Activated B cell treated with CpG ODN at 0.5 μM for 24 hours (primary cell): ENCODE measurements around the gene RASSF3. TPM values are rescaled to one million over a fixed set of nuclear protein-coding genes. Genes with fewer than 3 reads are reported as not detected.

Source experiments
- ATAC-seq: fragments of 200-7000 bp; cut with Tn5 transposase; one replicate; pipeline ENCODE4 v1.10.0; 2021; ENCODE audit warnings: low read depth, mild to moderate bottlenecking, moderate library complexity
- CTCF ChIA-PET: fragments of 350-600 bp; sonication (Branson Sonifier 250); formaldehyde crosslinking; loops from one replicate; lab custom pipeline; 2021; ENCODE audit warnings: antibody characterized with exemption; lab: Charles Lee
- POLR2A ChIA-PET: fragments of 350-600 bp; sonication (Branson Sonifier 250); formaldehyde crosslinking; loops from one replicate; lab custom pipeline; 2021; ENCODE audit warnings: antibody characterized with exemption; lab: Charles Lee
- DNase-seq: peaks from one replicate; pipeline ENCODE4 v3.0.0; 2022
- H3K27ac Mint-ChIP-seq: one replicate; pipeline ENCODE4 v1.8.0; 2020; ENCODE audit warnings: mixed read lengths
- H3K27me3 Mint-ChIP-seq: one replicate; pipeline ENCODE4 v1.8.0; 2021; ENCODE audit warnings: mixed read lengths
- H3K36me3 Mint-ChIP-seq: one replicate; pipeline ENCODE4 v1.8.0; 2021; ENCODE audit warnings: low read depth, mixed read lengths
- H3K4me1 Mint-ChIP-seq: one replicate; pipeline ENCODE4 v1.8.0; 2021; ENCODE audit warnings: mixed read lengths
- H3K4me3 Mint-ChIP-seq: one replicate; pipeline ENCODE4 v1.8.0; 2020; ENCODE audit warnings: mild to moderate bottlenecking, mixed read lengths
- H3K9me3 Mint-ChIP-seq: one replicate; pipeline ENCODE4 v1.8.0; 2020; ENCODE audit warnings: mixed read lengths
- intact Hi-C: fragments of 100-400 bp; cut with micrococcal nuclease; formaldehyde crosslinking; loops from one replicate; pipeline ENCODE4 v1.15.1; 2024
- total RNA-seq: library from RNA; stranded (reverse); gene quantifications from 2 replicates; pipeline ENCODE4 v1.2.3, GENCODE V29; 2022
- TF ChIP-seq, protein P1 (sequence below): fragments of 200-600 bp; IDR thresholded peaks from one replicate; pipeline ENCODE4 v1.8.0; 2022; ENCODE audit warnings: antibody characterized with exemption, mild to moderate bottlenecking

The RASSF3 gene
- total RNA-seq, 1 donor from 2014 or later = 95.7 TPM

DNA sequence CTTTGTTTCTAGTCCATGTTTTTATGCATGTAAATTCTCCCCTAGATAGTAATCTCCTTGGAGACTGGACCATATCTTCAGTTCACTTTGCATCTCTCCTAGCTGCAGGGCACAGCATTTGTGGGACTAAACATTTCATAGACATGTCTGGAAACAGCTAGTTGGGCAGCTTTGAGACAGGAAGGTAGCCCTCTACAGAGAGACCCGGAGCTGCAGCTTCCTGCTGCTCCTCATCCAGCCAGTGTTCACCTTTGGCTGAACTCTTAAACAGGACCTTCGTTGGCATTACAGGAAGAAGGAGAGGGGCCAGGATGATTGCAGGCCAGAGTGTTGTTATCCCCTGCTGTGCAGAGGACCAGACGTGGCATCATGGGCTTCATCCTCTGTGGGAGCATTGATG lies 96.0 kb downstream of the RASSF3 start:
- no peak overlapping the region for H3K27ac Mint-ChIP-seq

DNA sequence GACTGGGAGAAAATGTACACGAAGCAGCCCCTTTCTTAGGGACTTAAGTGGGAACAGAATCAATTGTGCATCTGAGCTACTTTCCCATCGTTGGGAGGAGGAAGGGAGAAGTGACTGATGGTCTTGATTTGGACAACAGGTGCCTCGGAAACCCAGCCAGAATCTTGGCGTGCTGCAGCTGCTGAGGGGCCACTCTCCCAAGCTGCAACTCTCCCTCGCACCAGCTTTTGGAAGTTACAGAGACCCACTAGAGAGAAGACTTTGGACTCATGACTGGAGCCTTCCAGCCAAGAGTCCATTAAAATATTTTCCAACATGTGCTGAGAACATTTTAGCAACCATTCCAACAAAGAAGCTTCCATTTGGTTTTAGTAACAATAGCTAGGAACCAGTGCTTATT lies 96.6 kb downstream of the RASSF3 start:
- CTCF ChIA-PET = interaction anchor here (3.1 kb wide), 1 partner anchor 9 kb away, joined by 12 read pairs; no protein-coding TSS in a partner anchor
- H3K27me3 Mint-ChIP-seq = no peaks in the 10 kb centered on the region
- H3K4me3 Mint-ChIP-seq = no peak overlapping the region
- intact Hi-C loops = no loop called here
- no peaks in the 10 kb centered on the region for H3K9me3 Mint-ChIP-seq
- H3K4me1 Mint-ChIP-seq = peaks cover 2% of the 10 kb centered on the region
- TF ChIP-seq, protein P1, sequence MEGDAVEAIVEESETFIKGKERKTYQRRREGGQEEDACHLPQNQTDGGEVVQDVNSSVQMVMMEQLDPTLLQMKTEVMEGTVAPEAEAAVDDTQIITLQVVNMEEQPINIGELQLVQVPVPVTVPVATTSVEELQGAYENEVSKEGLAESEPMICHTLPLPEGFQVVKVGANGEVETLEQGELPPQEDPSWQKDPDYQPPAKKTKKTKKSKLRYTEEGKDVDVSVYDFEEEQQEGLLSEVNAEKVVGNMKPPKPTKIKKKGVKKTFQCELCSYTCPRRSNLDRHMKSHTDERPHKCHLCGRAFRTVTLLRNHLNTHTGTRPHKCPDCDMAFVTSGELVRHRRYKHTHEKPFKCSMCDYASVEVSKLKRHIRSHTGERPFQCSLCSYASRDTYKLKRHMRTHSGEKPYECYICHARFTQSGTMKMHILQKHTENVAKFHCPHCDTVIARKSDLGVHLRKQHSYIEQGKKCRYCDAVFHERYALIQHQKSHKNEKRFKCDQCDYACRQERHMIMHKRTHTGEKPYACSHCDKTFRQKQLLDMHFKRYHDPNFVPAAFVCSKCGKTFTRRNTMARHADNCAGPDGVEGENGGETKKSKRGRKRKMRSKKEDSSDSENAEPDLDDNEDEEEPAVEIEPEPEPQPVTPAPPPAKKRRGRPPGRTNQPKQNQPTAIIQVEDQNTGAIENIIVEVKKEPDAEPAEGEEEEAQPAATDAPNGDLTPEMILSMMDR = no peak
- no peak overlapping the region for H3K27ac Mint-ChIP-seq
- POLR2A ChIA-PET = no interaction called here
- DNase-seq = no peak
- ATAC-seq = no peak
- H3K36me3 Mint-ChIP-seq = peaks cover 31% of the 10 kb centered on the region

More for the DNA sequence above, 96.0 kb downstream of the RASSF3 start:
- Mint-ChIP-seq H3K36me3 (peaks cover 28% of the 10 kb centered on the region), H3K4me1 (peaks cover 5% of the 10 kb centered on the region), H3K9me3 (no peaks in the 10 kb centered on the region), H3K4me3 (no peak overlapping the region), H3K27me3 (no peaks in the 10 kb centered on the region)
- ChIA-PET CTCF (interaction anchor here (3.1 kb wide), 1 partner anchor 8 kb away, joined by 12 read pairs; no protein-coding TSS in a partner anchor), POLR2A (no interaction called here)
- no peak for ATAC-seq
- intact Hi-C loops = no loop called here
- no peak for DNase-seq
- TF ChIP-seq, protein P1 = no peak

DNA sequence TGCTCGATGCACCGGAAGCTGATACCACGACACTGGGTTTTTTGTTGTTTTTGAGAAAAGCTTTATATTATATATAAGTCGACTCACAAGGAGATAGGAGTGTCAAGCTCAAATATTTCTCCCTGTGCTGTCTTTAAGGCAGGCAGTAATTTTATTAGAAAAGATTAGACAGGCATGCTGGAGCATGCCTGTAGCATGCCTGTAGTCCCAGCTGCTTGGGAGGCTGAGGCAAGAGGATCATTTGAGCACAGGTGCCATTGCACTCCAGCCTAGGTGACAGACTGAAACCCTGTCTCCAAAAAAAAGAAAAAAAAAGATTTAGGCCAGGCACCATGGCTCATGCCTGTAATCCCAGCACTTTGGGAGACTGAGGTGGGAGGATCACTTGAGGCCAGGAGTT lies 97.1 kb downstream of the RASSF3 start:
- no peak for ATAC-seq
- intact Hi-C loops = no loop called here
- Mint-ChIP-seq H3K27ac (no peak overlapping the region), H3K27me3 (no peaks in the 10 kb centered on the region), H3K36me3 (peaks cover 30% of the 10 kb centered on the region), H3K4me1 (peaks cover 2% of the 10 kb centered on the region), H3K9me3 (no peaks in the 10 kb centered on the region), H3K4me3 (no peak overlapping the region)
- ChIA-PET POLR2A (no interaction called here), CTCF (interaction anchor here (3.1 kb wide), 1 partner anchor 9 kb away, joined by 12 read pairs; no protein-coding TSS in a partner anchor)
- no peak for DNase-seq
- TF ChIP-seq, protein P1 = no peak

DNA sequence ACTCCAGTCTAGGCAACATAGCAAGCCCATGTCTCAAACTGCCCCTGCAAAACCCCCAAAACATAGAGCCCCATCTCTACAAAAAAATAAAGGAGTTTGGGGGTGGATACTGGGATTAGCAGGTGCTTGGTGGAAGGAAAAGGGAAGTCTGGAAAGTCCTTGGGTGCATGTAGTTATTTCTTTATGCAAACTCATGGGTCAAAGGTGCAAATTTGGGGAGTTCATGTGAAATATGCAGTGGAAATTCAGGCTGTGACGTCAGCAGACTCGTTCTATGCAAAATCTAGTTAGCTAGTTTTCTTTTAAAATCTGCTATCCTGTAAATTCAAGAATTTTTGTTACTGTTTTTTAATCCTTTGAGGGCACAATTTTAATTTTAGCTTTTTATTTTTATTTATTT lies 97.6 kb downstream of the RASSF3 start:
- DNase-seq (no peak), ATAC-seq (no peak)
- intact Hi-C loops = no loop called here
- Mint-ChIP-seq H3K4me1 (peaks cover 2% of the 10 kb centered on the region), H3K27ac (no peak overlapping the region), H3K4me3 (no peak overlapping the region), H3K9me3 (no peaks in the 10 kb centered on the region), H3K27me3 (no peaks in the 10 kb centered on the region), H3K36me3 (peaks cover 26% of the 10 kb centered on the region)
- TF ChIP-seq, protein P1 = no peak
- ChIA-PET POLR2A (no interaction called here), CTCF (interaction anchor here (3.1 kb wide), 1 partner anchor 10 kb away, joined by 12 read pairs; no protein-coding TSS in a partner anchor)

DNA sequence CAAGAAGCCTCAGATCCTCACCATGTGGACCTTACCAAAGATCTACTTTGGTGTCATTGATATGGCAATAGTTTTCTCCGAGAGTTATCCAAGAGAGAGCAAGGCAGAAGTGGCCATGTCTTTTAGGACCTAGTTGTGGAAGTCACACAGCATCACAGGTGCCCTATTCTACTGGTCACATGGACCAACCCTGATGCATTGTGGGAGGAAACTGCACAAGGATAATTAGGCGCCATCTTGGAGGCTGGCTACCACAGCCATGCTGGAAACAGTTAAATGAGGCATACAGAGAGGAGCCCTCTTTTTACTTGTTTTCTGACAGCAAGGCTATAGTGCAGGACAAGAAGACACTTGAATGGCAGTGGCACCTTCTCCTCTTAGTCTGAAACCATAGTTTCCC lies 99.1 kb downstream of the RASSF3 start:
- H3K36me3 Mint-ChIP-seq = peaks cover 35% of the 10 kb centered on the region
- H3K4me3 Mint-ChIP-seq = no peak overlapping the region
- H3K4me1 Mint-ChIP-seq = peaks cover 6% of the 10 kb centered on the region
- no peak overlapping the region for H3K27ac Mint-ChIP-seq
- POLR2A ChIA-PET = no interaction called here
- CTCF ChIA-PET = no interaction called here
- no peaks in the 10 kb centered on the region for H3K9me3 Mint-ChIP-seq
- H3K27me3 Mint-ChIP-seq = no peaks in the 10 kb centered on the region
- intact Hi-C loops = no loop called here
- DNase-seq (no peak), ATAC-seq (no peak)
- TF ChIP-seq, protein P1 = no peak
